SU-DHL-6 (cell line): ENCODE data around the gene HAO1.

Experiments used
- EZH2phosphoT487 ChIP-seq: fragments of 200-600 bp; sonication (generic), shearing (Covaris generic); conservative IDR thresholded peaks from 2 replicates; pipeline ENCODE4 v1.6.1; 2018; ENCODE audit warnings: mild to moderate bottlenecking, antibody characterized with exemption, low read length, moderate library complexity, mixed read lengths
- TF ChIP-seq, protein P1 (sequence below): fragments of 200-600 bp; sonication (generic); IDR thresholded peaks from one replicate; pipeline ENCODE4 v1.5.1; 2017; ENCODE audit warnings: antibody characterized with exemption, mild to moderate bottlenecking, low read length, moderate library complexity; ENCODE audit not compliant: insufficient read depth, poor library complexity, severe bottlenecking

DNA sequence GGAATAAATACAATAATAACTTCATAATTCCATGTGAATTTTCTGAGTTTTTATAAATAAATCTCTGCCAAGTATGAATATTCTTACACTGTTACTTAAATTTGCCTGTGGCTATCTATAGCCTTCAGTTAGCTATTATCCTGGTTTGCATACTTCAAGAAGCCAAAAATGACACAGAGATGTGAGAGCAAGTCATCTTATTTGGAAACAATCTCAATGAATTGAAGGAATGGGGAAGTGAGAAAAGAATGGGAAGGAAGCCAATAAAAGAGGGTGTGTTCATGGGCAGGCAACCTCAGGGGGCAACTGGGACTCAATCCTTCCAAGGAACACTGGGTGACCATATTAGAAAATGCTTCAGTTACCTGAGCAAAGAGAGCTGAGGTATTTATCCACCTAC is 9.9 kb downstream of the HAO1 start:
- TF ChIP-seq, protein P1, sequence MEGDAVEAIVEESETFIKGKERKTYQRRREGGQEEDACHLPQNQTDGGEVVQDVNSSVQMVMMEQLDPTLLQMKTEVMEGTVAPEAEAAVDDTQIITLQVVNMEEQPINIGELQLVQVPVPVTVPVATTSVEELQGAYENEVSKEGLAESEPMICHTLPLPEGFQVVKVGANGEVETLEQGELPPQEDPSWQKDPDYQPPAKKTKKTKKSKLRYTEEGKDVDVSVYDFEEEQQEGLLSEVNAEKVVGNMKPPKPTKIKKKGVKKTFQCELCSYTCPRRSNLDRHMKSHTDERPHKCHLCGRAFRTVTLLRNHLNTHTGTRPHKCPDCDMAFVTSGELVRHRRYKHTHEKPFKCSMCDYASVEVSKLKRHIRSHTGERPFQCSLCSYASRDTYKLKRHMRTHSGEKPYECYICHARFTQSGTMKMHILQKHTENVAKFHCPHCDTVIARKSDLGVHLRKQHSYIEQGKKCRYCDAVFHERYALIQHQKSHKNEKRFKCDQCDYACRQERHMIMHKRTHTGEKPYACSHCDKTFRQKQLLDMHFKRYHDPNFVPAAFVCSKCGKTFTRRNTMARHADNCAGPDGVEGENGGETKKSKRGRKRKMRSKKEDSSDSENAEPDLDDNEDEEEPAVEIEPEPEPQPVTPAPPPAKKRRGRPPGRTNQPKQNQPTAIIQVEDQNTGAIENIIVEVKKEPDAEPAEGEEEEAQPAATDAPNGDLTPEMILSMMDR: no peak
- no peak for TF ChIP-seq EZH2phosphoT487
